Stimulated activated CD8-positive, alpha-beta memory T cell treated with anti-CD3 and anti-CD28 coated beads, Interleukin-4, amount 100 ng/mL, for 48 hours (primary cell): ENCODE measurements around the gene CD52.

Source experiments
- DNase-seq: peaks from one replicate; pipeline ENCODE4 v3.0.0-alpha.2; 2020

The CD52 gene

DNA sequence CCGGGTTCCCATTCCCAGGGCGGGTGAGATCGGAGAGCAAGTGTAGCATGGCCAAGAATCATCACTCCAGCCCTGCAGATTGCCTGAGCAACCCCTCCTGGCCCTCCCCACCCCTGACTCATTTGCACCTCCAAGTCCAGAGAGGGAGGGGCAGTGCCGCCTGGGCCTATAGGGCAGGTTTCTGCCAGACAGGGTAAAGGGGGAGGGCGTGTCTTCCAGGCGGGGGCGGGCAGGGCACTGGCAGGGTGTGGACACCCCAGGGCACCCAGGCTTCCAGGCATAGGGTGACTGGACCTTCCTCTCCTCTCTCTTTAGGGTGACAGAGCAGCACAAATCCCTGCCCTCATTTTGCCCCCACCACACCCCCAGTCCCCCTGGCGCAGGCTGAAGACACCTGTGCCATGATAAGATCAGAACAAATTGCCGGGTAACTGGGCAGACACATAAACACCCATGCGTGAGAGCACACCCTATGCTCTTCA is 39.4 kb downstream of the CD52 start:
- no peak for DNase-seq

DNA sequence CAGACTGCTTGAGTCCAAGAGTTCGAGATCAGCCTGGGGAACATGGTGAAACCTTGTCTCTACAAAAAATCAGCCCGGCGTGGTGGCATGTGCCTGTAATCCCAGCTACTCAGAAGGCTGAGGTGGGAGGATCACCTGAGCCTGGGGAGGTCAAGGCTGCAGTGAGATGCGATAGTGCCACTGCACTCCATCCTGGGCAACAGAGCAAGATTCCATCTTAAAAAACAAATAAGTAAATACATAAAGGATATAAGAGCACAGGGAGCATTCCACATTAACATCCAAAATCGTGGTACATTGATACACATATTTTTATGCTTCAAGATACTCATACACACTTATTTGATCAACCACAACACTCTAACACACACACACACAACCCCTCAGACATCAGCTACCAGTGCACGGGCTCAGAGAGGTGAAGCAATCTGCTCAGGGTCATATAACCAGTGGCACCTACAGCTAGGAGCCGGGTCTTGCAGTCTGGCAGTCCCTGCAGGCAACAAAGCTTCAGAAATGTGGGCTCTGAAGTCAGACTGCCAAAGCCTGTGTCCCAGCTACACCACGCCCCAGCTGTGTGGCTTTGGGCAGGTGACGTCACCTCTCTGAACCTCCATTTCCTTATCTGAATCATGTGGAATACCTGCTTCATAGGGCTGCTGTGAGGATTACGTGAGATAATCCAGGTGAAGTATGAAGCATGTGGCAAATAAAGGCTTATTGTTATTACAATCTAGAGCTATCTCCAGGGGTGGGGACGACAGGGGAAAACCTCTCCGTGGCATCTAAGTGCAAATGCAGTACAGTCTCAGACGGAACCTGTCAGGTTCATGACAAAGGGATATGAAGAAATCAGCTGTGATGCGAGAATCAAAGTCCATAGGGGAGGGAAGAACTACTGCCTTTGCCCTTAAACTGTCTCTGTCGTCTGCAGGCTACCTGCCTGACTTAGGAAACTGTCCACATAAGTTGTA is 40.9 kb downstream of the CD52 start:
- peak; percentile 76 for DNase-seq

DNA sequence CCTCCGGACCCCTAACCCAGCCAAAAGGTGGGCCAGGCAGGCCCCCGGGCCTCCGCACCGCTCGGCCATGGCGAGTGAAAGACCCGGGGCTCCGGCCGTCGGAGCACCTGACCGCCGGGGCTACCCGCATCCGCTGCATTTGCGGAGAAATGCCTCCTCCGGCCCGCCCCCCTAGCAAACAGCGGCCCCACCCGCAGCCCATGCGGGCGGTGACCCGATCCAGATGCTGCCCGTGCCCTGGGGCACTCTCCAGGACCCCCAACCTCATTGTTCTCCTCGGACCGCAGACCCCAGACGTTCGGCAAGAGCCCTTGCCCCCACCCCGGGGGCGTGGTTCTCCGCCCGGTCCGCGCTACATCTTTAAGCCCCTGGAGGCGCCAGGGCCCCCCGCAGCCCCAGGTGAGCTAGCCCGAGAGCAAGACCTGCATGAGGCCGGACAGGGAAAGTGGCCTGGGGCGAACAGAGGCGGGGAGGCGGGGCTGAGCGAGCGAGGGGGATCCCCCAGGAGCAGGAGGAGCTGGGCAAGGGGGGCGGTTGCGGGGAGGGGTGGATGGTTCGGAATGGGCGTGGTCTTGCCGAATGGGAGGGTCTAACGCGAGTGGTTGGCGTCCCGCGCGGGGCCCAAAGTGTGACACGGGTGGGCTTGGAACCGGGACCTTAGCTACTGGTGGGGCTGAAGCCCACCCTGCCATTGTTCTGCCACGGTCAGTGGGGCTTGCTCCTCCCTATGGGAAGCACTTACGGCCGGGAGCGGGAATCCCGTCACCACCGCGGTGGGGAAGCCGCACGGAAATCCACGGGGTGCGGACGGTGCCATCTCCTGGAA is 42.4 kb downstream of the CD52 start:
- peak; percentile 75 for DNase-seq

DNA sequence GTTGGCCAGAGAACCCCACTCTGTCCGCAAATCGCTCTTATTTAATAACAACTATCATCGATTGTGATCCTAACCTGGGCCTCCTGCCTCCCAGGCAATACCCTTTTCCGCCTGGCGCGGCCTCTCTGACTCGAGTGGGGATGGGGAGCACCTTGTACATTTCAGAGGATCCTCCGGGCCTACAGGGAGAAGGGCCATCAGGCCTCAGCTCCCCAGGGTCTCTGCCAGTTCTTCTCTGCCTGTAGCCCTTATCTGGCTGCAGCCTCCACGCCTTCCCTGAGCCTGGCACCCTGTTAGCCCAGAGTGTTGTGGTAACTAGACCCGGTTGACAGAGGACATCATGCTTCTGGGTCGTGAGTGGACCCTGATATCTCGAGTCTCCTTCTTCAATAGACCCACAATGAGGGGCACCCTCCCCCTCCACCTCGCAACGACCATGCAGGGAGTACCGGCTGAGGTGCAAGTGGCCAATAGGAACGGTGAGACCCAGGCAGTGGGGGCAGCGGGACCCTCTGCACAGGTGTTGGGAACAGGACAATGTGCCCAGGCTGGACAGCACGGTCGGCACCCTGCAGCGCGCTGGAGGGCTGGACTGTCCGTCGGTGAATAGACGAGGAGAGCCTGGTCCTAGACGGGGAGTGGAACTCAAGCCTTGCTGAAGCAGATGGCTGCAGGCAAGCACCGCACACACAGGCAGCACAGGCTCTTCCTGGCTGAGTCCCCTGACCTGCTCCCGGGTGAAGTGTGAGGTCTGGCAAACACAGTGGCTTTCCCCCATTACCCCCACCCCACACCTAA is 43.2 kb downstream of the CD52 start:
- DNase-seq = no peak

DNA sequence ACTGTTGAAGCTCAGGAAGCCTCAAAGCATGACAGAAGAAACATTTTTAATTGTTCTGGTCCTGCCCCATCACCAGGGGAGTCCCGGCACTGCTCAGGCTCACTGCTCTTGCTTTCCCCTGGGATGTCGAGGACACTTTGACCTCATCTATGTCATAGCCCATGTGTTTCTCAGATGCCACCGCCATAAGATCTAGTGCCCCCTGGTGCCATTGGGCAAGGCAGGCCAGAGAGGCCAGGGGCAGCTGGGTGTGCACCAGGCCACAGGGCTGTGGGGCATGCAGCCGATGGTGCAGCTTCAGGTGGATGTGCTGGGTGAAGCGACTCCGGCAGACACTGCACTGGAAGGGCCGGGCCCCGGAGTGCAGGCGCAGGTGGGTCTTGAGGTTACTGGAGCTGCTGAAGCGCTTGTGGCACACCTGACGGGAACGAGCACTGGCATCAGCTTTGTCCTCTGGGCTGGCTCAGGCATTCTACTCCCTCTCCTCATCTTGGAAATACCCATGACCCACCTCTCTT is 43.9 kb downstream of the CD52 start:
- no peak for DNase-seq

DNA sequence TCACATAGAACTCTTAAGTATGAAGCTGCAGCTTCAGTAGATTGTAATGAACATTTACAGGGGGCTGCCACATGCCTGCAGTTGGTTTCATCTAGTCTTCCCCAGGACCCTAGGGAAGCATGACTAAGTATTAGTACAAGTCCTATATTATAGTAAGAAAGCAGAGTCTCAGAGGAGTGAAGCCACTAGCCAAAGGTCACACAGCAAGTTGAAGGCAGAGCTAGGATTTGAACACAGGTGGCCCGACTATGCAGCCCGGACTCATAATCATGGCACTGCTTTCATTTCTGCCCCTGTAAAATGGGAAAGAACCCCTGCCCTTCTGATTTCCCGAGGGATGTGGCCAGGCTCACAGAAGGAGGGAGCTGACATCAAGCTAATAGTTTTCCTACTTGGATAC is 44.6 kb downstream of the CD52 start:
- no peak for DNase-seq

DNA sequence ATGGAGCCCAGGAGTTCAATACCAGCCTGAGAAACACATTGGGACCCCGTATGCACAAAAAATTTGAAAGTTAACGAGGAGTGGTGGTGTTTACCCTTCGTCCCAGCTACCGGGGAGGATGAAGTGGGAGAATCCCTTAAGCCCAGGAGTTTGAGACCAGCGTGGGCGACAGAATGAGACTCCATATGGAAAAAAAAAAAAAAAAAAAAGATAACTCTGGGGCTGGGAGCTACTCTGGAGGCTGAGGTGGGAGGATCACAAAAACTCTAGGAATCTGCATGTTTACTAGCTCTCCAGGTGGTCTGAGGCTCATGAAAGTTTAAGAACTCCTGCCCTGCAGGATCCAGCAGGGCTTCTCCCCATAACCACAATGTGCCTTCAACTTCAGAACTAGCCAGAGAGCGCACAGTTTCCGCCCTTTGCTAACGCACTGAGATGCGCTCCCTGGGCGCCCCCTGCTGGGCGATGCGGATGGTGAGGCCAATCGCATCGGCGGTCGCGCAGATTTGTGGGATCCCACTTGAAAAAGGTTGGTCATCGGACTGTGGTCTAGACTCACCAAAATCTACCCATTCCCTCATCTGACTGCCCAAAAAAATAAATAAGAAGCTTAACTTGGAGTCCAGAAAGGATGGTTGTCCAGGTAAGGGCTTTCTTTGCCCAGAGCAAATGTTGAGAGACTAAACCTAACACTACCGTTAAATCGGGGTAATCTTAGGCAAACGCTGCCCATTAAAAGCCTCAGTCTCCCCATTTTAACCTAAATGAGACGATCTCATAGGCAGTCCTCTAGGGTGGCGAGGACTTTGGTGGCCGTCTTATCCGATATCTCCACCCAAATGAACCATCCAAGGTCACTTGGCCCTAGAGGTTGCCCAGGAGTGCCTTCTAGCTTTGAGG is 46.0 kb downstream of the CD52 start:
- DNase-seq = peak; percentile 94

DNA sequence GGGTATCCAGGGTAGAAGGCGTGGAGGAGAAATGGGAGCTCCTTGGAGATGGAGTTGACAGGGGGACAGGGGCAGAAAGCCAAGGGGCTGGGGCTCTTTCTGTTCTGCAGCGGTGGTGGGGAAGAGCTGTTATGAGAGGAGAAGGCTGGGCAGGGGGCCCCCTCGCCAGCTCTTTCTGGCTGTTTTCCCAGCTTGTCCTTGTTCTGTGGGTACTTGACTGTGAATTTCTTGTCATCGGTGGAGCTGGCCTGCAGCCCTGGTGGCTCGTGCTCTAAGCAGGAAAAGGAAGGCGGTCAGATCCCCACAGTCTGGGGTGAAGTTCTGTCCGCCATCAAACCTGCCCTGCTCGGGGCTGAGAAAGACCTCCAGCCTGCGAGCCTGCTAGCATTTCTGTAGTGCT is 47.2 kb downstream of the CD52 start:
- no peak for DNase-seq

DNA sequence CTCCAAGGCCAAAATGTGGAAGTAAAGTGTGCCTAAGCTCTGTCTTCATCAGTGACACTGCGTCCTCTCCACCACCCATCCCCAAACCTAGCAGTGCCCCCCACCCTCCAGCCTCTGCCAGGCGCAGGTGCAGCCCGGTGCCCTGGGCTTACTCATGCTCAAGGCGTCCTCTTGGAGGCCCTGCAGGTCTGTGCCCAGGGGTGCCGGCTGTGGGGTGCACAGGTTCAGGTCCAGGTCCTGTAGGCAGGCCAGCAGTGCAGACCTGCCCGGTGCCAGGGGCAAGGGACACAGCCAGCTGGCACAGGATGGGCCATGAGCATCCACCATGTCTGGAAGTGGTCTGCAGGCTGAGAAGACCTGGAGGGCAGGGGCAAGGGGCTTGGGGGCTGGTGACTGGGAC is 49.7 kb downstream of the CD52 start:
- DNase-seq = no peak

DNA sequence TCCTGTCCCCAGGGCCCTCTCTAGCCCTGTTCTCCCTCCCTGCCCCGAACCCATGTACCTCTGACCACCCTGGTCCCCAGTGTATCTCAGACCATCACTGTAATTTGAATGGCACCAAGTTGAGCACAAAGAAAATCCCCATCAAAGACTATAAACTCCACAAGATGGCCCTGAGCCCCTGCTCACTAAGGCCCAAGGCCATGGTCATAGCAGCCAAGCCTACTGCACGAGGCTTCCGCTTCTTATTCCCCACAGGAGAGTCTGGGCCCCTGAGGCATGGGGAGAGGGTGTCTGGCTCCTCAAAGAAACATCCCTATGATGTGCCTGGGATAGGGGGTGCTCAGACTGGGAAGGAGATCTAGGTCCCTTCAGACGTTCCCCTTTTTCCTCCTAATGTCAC is 50.2 kb downstream of the CD52 start:
- no peak for DNase-seq

DNA sequence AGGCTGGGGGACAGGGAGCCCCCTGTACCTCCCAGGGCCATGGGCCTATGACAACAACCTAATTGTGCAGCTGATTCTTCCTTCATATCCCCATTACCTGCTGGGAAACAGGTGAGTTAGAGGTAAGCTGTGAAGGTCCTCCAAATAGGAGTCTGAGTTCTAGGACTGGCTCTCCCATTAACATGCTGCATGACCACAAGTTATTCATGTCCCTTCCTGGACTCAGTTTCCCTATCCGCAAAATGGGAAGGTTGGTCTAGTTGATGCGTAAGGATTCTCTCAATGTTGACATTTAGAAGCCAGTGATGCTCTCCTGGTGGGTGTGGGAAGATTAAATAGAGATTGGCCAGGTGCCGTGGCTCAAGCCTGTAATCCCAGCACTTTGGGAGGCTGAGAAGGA is 50.7 kb downstream of the CD52 start:
- no peak for DNase-seq
